GM10847 (cell line): ENCODE data around the gene MYRF.

Experiments
- POLR2A ChIP-seq: IDR thresholded peaks from 2 replicates; pipeline ENCODE4 v1.6.1; 2011; ENCODE audit not compliant: insufficient read length; ENCODE audit errors: extremely low read depth

MYRF gene

DNA sequence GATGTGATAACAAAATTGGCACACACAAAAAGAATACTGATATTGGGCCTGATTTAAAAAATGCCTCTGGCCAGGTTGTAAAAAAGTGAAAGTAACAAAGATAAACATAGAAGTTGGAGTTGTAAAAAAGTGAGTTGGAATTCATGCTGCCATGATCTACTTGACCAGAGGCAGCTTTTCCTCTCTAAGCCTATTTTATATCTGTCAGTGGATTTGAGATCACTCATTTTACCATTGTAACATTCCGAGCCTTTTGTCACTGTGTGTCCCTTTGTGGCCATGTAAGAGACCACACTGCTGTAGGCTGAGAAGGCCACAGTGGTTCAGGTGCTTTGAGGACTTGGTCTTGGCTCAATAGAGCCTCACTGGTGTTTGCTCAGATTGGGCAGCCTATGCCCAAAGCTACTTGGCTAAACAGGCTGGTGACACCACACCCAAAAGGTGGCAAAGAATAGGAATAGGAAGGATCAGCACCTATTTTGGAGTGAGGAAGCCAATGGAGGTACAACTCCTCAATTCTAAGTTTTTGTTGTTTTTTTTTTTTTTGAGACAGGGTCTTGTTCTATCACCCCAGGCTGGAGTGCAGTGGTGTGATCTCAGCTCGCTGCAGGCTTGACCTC, 47.3 kb downstream of the MYRF start:
- TF ChIP-seq POLR2A, result no peak

DNA sequence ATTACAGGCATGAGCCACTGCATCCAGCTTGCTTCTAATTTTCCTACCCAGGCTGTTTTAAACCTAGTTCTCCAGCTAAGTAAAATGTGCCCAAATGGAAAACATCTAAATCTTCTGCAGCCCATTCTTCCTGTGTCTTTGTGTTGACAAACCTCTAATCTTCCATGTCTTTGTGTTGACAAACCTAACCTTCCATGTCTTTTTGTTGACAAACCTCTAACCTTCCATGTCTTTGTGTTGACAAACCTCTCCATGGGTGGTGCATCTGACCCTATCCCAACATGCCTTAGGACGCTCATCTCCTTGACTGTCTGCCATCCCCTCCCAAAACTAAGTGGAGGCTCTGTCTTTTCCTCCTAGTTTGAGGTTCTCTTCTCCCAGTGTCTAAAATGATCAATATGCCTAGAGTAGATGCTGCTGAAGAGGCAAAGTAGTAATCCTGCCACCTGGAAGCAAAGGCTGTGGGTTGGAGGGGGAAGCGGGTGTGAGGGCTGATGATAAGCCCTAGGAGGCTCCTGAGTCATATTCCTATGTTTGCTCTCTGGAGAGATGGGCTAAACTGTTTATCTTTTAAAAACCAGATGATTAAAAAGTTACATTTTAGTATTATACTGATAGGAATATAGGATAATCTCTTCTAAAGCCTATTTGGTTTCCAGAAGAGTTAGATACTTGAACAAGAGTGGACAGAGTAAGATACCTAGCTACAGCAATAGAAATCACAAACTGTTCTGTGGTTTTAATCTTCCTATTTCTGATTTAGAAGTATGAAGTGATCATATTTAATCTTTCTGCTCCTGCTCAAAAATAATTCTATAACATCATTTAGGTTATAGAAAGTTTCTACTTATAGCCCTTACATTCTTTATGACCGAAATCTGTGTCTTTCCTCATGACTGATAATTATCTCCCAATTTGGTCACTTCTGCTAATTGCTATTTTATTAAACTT, 48.2 kb downstream of the MYRF start:
- TF ChIP-seq POLR2A, result no peak

DNA sequence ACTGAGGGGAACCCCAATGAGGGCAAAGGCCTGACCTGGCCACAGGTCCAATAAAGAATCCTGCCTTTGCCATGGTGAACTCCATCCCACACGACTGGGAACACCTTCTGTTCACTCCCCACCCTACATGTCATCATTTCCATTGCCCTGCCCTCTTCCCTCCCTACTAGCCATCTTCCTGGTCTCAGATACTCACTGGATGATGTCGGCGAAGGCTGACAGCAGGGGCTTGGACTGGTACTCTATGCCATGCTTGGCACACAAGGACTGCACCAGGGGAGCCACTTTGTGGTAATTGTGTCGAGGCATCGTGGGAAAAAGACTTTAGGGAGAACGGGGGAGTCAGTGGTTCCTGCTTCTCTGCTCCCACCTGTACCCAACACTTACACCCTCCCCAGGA, 50.2 kb downstream of the MYRF start:
- TF ChIP-seq POLR2A, result no peak

DNA sequence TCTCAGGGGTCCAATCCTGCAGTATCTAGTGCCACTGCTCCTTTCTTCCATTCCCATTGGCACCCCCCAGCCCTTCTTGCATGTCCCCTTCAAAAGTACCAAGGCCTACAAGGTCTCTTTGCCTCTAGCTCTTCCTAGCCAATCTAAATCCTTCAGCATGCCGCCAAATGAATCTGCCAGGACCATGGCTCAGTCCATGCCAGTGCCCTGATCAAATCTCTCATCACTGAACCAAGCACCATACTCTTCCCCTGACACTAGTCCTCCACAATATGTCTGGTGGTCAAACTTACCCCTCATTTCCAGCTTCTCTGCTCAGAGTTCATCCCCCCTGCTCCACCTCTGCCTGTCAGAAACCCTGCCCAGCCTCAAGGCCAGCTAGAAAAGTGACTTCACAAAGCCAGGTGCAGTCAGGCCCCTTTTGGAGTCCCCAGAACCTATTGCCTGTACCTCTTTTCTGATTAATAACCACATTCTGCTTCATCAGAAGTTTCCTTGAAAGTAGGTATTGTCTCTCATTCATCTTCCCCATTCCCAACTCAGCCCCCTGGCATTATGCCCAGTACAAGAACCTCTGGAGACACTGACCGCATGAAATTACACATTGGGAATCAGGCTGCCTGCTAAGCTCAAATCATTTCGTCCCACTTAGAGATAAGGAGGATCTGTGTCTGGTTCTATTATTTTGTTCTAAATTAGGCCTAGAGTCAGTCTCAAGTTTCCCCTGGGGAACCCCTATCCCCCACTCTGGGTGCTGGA, 51.6 kb downstream of the MYRF start:
- no peak for TF ChIP-seq POLR2A

DNA sequence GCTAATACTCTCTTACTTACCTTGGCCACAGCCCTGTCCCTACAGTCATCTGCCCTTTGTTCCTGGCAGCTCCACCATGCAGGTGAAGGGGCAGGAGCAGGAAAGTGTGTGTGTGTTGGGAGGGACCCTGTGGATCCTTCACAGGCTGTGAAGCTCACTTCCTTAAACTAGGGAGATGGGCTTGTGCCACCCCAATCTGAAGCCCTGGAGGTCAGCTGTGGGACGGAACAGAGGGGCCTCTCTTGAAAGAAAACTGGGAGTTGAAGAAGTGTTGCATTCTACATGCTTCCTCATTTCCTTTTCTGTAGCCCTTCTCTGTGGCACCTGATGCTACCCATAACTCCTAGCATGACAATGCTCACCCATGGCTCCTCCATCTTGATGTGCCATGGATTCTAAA, 52.7 kb downstream of the MYRF start:
- no peak for TF ChIP-seq POLR2A

DNA sequence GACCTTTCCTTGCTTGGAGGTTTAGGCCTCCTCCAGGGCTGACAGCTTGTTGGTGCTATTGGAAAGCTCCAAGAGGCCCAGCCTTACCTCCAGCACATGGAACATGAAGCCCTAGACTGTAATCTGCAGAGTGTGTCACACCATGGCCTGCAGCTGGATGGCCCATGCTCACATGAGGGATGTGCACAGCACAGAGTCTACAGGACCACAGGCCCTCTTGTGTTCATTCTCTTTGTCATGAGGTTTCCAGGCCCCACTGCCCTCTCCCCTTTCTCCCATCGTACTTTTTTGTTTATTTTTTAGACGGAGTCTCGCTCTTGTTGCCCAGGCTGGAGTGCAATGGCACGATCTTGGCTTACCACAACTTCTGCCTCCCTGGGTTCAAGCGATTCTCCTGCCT, 54.3 kb downstream of the MYRF start:
- TF ChIP-seq POLR2A, result no peak

DNA sequence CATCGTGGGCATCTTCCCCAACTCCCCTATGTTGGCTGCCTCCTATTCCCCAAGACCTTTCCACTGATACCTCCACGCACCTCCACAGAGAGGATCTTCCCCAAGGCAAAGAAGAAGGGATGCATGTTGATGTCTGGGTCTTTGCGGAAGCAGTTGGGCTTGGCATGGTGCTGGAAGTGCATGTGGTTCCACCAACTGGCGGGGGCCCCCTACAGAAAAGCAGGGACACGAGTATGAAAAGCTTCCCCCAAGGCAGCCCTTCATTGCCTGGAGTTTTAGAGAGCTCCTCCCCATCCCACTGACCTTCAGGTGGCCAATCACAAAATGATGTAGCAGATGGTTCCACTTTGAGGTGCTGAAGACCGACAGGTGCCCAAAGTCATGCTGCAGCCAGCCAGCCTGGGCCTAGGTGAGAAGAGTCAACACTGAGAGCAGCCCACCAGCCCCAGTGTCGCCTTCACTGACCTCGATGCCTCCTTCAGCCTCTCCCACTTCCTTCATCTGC, 58.3 kb downstream of the MYRF start:
- no peak for TF ChIP-seq POLR2A

DNA sequence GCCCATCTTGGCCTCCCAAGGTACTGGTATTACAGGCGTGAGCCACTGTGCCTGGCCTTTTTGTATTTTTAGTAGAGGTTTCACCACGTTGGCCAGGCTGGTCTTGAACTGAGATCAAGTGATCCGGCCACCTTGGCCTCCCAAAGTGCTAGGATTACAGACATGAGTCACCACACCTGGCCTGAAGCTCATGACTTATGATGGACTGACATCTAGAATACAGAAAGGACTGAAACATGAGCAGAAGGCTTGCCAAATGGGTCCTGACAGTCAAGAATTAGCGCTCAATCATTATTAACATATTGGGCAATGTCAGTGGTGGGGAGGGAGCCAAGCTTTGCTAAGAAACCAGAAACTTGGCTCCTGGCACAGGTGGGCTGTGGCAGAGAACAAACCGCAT, 59.4 kb downstream of the MYRF start:
- no peak for TF ChIP-seq POLR2A

DNA sequence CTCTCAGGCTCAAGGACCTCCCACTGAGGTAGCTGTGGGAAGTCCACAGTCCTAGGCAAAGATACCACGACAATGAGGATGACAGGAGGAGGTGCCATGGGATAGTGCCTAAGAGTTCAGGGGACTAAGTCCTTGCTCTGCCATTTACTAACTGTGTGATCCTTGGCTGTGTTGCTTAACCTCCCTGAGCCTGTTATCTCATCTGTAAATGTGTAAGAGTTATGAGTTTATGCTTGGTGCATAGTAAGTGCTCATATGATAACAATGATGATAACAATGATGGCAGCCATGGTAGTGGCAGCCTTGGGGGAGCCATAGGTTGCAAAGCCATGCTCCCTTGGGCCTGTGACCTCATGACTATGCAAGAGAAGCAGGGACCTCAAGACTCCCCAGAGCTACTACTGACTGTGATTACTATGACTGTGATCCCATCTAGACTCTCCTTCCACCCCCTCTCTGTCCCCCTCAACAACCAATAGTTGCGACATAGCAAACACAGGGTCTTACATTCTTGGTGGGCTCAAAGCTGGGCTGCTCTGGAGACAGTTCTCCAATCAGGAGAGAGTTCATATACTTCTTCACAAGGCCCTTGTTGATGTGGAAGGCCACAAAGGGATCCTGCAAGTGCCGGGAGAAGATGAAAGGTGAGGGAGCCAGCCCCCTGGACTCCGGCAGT, 60.4 kb downstream of the MYRF start:
- TF ChIP-seq POLR2A, result no peak

DNA sequence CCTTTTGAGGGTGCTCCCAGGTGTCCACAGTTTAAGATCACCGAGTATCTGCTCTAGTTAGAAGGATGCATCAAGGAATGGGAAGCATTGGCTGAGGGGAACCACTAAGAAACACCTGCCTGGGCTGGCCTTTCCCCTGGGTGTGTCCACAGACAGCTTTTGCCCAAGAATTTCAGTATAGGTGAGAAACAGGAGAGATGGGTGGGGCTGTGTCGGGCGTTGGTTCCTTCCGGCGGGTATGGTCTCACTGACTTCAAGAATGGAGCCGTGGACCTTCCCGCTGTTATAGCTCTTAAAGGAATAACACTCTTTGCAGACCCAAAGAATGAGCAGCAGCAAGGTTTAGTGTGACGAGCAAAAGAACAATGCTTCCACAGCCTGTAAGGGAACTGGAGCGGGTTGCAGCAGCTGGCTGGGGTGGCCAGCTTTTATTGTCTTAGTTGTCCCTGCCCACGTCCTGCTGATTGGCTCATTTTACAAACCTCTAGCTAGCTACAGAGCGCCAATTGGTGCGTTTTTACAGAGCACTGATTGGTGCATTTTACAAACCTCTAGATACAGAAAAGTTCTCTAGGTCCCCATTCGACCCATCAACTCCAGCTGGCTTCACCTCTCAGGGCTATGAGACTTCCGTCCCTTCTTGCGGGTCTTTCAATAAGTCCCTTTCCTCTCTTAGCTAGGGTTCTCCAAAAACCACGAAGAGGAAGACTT, 62.0 kb downstream of the MYRF start:
- TF ChIP-seq POLR2A, result no peak

DNA sequence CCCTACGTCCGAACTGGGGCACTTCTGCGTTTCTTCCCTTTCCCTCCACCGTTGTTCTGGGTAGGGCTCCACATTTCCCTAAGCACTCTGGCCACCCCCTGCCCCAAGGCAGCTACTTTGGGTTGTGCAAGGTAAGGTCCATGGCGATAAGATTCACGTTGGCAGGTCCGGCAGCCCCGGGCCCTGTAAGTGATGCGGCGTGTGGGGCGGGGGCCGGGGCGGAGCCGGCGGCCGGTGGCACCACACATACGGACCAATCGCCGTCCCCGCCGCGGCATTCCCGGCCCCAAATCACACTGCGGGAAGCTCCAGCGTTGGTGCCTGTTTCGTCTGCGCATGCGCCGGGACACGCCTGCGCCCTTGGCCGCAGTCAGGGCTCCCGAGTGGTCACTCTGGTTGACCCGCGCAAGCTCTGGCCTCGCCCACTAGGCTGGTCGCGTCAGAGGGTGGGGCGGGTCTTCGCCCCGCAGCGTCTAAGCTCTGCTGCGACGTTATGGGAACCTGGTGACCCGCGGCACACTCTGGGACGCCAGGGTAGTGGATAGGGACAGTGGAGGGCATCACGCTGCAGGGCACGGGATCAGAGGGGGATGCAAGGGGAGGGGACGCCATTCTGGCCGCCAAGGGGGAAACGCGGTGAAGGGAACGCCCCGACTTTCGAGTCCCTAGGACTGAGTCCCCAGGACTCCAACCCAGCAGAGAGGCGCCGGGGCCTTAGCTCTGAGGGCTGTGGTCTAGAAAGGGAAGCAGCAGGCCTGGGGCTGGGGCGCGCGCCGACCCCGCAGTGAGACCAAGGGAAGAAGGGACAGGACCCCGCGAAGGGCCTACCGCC, 62.7 kb downstream of the MYRF start:
- TF ChIP-seq POLR2A, result peak; percentile 42

DNA sequence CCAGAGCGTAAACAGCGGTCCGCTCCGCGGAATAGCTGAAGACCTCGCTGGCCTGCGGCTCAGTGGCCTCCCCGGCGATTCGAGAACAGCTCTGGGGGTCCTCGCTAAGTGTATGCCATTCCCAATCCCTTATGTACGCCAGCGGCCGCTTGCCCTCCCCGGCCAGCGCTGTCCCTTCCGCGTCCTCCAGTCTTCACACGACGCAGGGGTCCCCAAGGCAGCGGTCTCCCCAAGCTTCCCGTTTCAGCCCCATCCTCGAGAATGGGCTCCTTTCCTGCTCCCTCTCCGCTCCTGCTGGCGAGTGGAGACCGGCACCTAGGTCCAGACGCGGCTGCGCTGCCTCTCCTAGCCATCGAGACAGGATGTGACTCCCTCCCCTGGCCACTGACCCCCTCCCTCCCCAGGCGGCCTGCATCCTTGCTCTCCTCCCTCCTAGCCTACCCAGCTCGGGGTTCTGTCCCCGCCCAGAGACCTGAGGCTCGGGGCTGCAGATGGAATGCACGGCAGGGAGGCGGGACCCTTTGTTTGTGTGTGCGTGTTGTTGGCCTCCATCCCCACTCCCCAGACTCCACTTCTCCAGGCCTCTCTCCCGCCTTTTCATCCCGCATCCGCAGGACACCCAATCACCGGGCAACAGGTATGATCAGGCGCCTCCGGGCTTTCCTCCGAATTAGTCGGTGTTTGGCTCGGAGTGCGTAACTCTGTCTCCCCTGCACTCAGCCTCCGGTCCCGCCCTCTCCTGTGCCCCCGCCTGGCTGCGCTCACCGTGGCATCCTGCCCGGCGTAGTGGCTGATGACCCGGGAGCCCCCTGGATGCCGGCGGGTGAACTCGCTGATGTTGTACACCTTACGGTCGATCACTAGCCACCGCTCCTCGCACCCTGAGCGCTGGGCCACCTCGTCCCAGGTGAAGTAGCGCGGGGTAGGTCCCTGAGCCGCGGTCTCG, 63.6 kb downstream of the MYRF start:
- TF ChIP-seq POLR2A, result no peak
